HG03558 (cell line): ENCODE measurements around the gene OR10H2.
"Not testable (repeated sequence)": the region's sequence is repeated elsewhere in the genome, so short reads cannot be mapped to it uniquely, and the experiment has no call there.

Experiments
- ATAC-seq: cut with Tn5 transposase; IDR thresholded peaks from one replicate; pipeline ENCODE4 v1.9.1; 2021; ENCODE audit warnings: moderate number of reproducible peaks; ENCODE audit not compliant: unreplicated experiment; ENCODE audit errors: extremely low read depth

Gene OR10H2

GRCh38 chr19:15759962-15760565 is 32.2 kb downstream of the OR10H2 start:
- ATAC-seq, result no peak

GRCh38 chr19:15769586-15769985 is 41.8 kb downstream of the OR10H2 start:
- ATAC-seq, result no peak

- not testable (repeated sequence) for ATAC-seq
Observed at GRCh38 chr19:15774159-15774558, 46.3 kb downstream of the OR10H2 start.

- ATAC-seq, result no peak
Observed at GRCh38 chr19:15775249-15775648, 47.4 kb downstream of the OR10H2 start.

- no peak for ATAC-seq
Observed at GRCh38 chr19:15776264-15776663, 48.4 kb downstream of the OR10H2 start.

- no peak for ATAC-seq
Observed at GRCh38 chr19:15776991-15777970, 49.5 kb downstream of the OR10H2 start.
